GM12878 (cell line): ENCODE results near the gene GPC3. TPM values are rescaled to one million over a fixed set of nuclear protein-coding genes. Genes with fewer than 3 reads are reported as not detected.

Experiments used
- CHD1 ChIP-seq: IDR thresholded peaks from 2 replicates; pipeline ENCODE4 v1.6.1; 2012; ENCODE audit warnings: low read depth, low read length, improper control_type of control experiment
- EGR1 ChIP-seq, 2 experiments: IDR thresholded peaks; 1 replicate in 1 of 2; 2 replicates in 1 of 2; pipeline ENCODE4 v1.6.1; 2011 to 2012; ENCODE audit warnings: low read depth in 2 of 2, low read length in 2 of 2, borderline replicate concordance in 1 of 2, mild to moderate bottlenecking in 1 of 2, moderate library complexity in 1 of 2
- FOS ChIP-seq: IDR thresholded peaks from 3 replicates; pipeline ENCODE4 v1.6.1; 2011; ENCODE audit warnings: borderline replicate concordance; ENCODE audit not compliant: insufficient read length; ENCODE audit errors: extremely low read depth
- PML ChIP-seq: IDR thresholded peaks from 2 replicates; pipeline ENCODE4 v1.6.1; 2012; ENCODE audit warnings: low read length, inconsistent platforms
- POLR2AphosphoS5 ChIP-seq: IDR thresholded peaks from 2 replicates; pipeline ENCODE4 v1.6.1; 2011; ENCODE audit warnings: mild to moderate bottlenecking, low read length, inconsistent platforms
- SUZ12 ChIP-seq: fragments of 200-600 bp; sonication (generic); IDR thresholded peaks from one replicate; pipeline ENCODE4 v1.6.1; 2018; ENCODE audit warnings: antibody characterized with exemption, mild to moderate bottlenecking; ENCODE audit not compliant: unreplicated experiment
- polyA plus RNA-seq, 11 experiments: library from polyadenylated mRNA; depleted of rRNA in 4 of 11; unstranded in 6 of 11; stranded (reverse) in 5 of 11; fragments of >200 nt; fragmentation: Nextera tagmentation in 4 of 11; fragmentation: Illumina TruSeq in 1 of 11; extraction: Ambion mirVana in 4 of 11; extraction: Trizol in 1 of 11; gene quantifications; 1 replicate in 1 of 11; 2 replicates in 10 of 11; pipeline versions ENCODE4 v1.2.1 to v1.2.3, GENCODE V29; 2011 to 2016; ENCODE audit warnings: inconsistent platforms in 2 of 11, missing spikeins in 2 of 11, low read depth in 1 of 11
- total RNA-seq, 4 experiments: library from RNA; depleted of rRNA in 3 of 4; stranded (reverse); fragments of >200 nt in 3 of 4; fragmentation: Illumina TruSeq in 1 of 4; extraction: Trizol in 1 of 4; gene quantifications; 2 replicates each; pipeline versions ENCODE4 v1.2.1 to v1.2.3, GENCODE V29; 2013 to 2021
- TF ChIP-seq, protein P1 (sequence below): IDR thresholded peaks from 2 replicates; pipeline ENCODE4 v1.6.1; 2012; ENCODE audit warnings: mild to moderate bottlenecking, low read depth, low read length
- TF ChIP-seq, protein P2 (sequence below): IDR thresholded peaks from 2 replicates; pipeline ENCODE4 v1.6.1; 2012; ENCODE audit warnings: improper control_type of control experiment, low read depth, low read length; ENCODE audit not compliant: insufficient replicate concordance

GPC3 gene
- total and polyA plus RNA-seq, 10 of the 15 experiments (the other 5 are each of a cell fraction or from before 2014, with no cell fraction given), result 0.09 to 0.82 TPM; not detected in 8

- TF ChIP-seq, protein P1, sequence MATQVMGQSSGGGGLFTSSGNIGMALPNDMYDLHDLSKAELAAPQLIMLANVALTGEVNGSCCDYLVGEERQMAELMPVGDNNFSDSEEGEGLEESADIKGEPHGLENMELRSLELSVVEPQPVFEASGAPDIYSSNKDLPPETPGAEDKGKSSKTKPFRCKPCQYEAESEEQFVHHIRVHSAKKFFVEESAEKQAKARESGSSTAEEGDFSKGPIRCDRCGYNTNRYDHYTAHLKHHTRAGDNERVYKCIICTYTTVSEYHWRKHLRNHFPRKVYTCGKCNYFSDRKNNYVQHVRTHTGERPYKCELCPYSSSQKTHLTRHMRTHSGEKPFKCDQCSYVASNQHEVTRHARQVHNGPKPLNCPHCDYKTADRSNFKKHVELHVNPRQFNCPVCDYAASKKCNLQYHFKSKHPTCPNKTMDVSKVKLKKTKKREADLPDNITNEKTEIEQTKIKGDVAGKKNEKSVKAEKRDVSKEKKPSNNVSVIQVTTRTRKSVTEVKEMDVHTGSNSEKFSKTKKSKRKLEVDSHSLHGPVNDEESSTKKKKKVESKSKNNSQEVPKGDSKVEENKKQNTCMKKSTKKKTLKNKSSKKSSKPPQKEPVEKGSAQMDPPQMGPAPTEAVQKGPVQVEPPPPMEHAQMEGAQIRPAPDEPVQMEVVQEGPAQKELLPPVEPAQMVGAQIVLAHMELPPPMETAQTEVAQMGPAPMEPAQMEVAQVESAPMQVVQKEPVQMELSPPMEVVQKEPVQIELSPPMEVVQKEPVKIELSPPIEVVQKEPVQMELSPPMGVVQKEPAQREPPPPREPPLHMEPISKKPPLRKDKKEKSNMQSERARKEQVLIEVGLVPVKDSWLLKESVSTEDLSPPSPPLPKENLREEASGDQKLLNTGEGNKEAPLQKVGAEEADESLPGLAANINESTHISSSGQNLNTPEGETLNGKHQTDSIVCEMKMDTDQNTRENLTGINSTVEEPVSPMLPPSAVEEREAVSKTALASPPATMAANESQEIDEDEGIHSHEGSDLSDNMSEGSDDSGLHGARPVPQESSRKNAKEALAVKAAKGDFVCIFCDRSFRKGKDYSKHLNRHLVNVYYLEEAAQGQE, result no peak
- TF ChIP-seq POLR2AphosphoS5 (no peak), SUZ12 (no peak), PML (no peak), FOS (no peak), CHD1 (no peak), EGR1 (IDR thresholded peaks at IDR 0.05; ENCODE audit: borderline replicate concordance in 1 of 2, low read depth in 2 of 2, low read length in 2 of 2) (no peak)
- TF ChIP-seq, protein P2, sequence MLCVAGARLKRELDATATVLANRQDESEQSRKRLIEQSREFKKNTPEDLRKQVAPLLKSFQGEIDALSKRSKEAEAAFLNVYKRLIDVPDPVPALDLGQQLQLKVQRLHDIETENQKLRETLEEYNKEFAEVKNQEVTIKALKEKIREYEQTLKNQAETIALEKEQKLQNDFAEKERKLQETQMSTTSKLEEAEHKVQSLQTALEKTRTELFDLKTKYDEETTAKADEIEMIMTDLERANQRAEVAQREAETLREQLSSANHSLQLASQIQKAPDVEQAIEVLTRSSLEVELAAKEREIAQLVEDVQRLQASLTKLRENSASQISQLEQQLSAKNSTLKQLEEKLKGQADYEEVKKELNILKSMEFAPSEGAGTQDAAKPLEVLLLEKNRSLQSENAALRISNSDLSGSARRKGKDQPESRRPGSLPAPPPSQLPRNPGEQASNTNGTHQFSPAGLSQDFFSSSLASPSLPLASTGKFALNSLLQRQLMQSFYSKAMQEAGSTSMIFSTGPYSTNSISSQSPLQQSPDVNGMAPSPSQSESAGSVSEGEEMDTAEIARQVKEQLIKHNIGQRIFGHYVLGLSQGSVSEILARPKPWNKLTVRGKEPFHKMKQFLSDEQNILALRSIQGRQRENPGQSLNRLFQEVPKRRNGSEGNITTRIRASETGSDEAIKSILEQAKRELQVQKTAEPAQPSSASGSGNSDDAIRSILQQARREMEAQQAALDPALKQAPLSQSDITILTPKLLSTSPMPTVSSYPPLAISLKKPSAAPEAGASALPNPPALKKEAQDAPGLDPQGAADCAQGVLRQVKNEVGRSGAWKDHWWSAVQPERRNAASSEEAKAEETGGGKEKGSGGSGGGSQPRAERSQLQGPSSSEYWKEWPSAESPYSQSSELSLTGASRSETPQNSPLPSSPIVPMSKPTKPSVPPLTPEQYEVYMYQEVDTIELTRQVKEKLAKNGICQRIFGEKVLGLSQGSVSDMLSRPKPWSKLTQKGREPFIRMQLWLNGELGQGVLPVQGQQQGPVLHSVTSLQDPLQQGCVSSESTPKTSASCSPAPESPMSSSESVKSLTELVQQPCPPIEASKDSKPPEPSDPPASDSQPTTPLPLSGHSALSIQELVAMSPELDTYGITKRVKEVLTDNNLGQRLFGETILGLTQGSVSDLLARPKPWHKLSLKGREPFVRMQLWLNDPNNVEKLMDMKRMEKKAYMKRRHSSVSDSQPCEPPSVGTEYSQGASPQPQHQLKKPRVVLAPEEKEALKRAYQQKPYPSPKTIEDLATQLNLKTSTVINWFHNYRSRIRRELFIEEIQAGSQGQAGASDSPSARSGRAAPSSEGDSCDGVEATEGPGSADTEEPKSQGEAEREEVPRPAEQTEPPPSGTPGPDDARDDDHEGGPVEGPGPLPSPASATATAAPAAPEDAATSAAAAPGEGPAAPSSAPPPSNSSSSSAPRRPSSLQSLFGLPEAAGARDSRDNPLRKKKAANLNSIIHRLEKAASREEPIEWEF, result no peak
Observed at GRCh38 chrX:133852837-133853356, 132.5 kb downstream of the GPC3 start (continued).
